ENCODE measurements around the gene KRTAP5-3. TPM values are rescaled to one million over a fixed set of nuclear protein-coding genes. Genes with fewer than 3 reads are reported as not detected.

KRTAP5-3 gene
- total and polyA plus RNA-seq, 2 donors (not counting 3 experiments of a cell fraction or from before 2014, with no cell fraction given) = not detected

GRCh38 chr11:1644601-1645356 is 36.5 kb upstream of the KRTAP5-3 start:
- Histone ChIP-seq H3K9me3 (replicated peaks; ENCODE audit: control insufficient read depth, insufficient read depth, low read length) (no peaks in the 10 kb centered on the region), H2AFZ (ENCODE audit: low read depth, low read length) (no peak overlapping the region), H3K4me3 (replicated peaks in 1 of 3; ENCODE audit: insufficient read depth in 1 of 3, low read depth in 1 of 3, low read length in 3 of 3) (no peak overlapping the region), H3K4me1 (ENCODE audit: control insufficient read depth, extremely low read depth, insufficient read depth, low read length) (no peaks in the 10 kb centered on the region), H4K20me1 (replicated peaks; ENCODE audit: control insufficient read depth, extremely low read depth, insufficient read depth, low read length) (no peaks in the 10 kb centered on the region), H3K9me1 (replicated peaks; ENCODE audit: control insufficient read depth, extremely low read depth, insufficient read depth, low read length) (no peaks in the 10 kb centered on the region), H3K4me2 (ENCODE audit: insufficient read depth, low read length) (no peak overlapping the region), H3K27me3 (ENCODE audit: control insufficient read depth in 2 of 2, insufficient read depth in 2 of 2, low read length in 2 of 2) (no peaks in the 10 kb centered on the region), H3K9ac (replicated peaks; ENCODE audit: extremely low read depth, insufficient read depth, low read length) (no peak overlapping the region), H3K79me2 (ENCODE audit: control insufficient read depth, insufficient read depth, low read length) (no peaks in the 10 kb centered on the region), H3K36me3 (ENCODE audit: control insufficient read depth in 2 of 2, extremely low read depth in 1 of 2, insufficient read depth in 2 of 2, low read length in 2 of 2) (no peaks in the 10 kb centered on the region), H3K27ac (ENCODE audit: insufficient read depth, low read depth, low read length) (no peak overlapping the region)
- TF ChIP-seq POLR2A (IDR thresholded peaks at IDR 0.05; ENCODE audit: low read depth, low read length) (no peak), POLR2AphosphoS5 (IDR thresholded peaks at IDR 0.05; ENCODE audit: insufficient read depth, low read depth, low read length) (no peak), MYC (IDR thresholded peaks at IDR 0.05; ENCODE audit: low read depth, low read length) (no peak), MAX (IDR thresholded peaks at IDR 0.05; ENCODE audit: insufficient read depth, insufficient read length) (no peak), CTCF (IDR thresholded peaks at IDR 0.05; ENCODE audit: extremely low read depth in 1 of 2, insufficient read depth in 1 of 2, low read depth in 1 of 2, low read length in 2 of 2) (no peak), GATA2 (IDR thresholded peaks at IDR 0.05; ENCODE audit: insufficient read depth, insufficient read length, low read depth, low read length) (no peak), EZH2 (IDR thresholded peaks at IDR 0.05; ENCODE audit: borderline replicate concordance, low read depth, low read length, severe bottlenecking) (no peak), JUN (IDR thresholded peaks at IDR 0.05; ENCODE audit: borderline replicate concordance, insufficient read depth, insufficient read length, low read depth) (no peak), FOS (IDR thresholded peaks at IDR 0.05; ENCODE audit: borderline replicate concordance, insufficient read depth, low read length) (no peak)
- DNase-seq (ENCODE audit: low read depth, low spot score) = no peak
- intact Hi-C loops (cut with micrococcal nuclease) (no loop called here), dilution Hi-C loops (cut with MboI; ENCODE audit: extremely low pct_ligation_motif_present, low sequenced_read_pairs) (no loop called here)
- BruUV-seq (replicated peaks) = no TSS peak
- CTCF ChIA-PET = interaction anchor here (1.2 to 1.6 kb wide), 2 partner anchors 8 to 12 kb away, joined by 3 to 5 read pairs; no protein-coding TSS in a partner anchor
- FAIRE-seq = no peak
- POLR2A ChIA-PET = no interaction called here
